Fibroblast of skin of right biceps (primary cell): Measurements from ENCODE around the gene ACRBP.

Experiments
- DNase-seq: peaks from one replicate; pipeline ENCODE4 v3.0.0-alpha.2; 2013

The ACRBP gene

GRCh38 chr12:6646276-6647082 is 753 bp downstream of the ACRBP start:
- DNase-seq, result no peak

GRCh38 chr12:6644903-6645302 is 2.3 kb downstream of the ACRBP start:
- no peak for DNase-seq

- no peak for DNase-seq
Measured at GRCh38 chr12:6644257-6644596, 3.0 kb downstream of the ACRBP start.

- no peak for DNase-seq
Measured at GRCh38 chr12:6643569-6644256, 3.5 kb downstream of the ACRBP start.

- DNase-seq, result no peak
Measured at GRCh38 chr12:6641131-6641530, 6.1 kb downstream of the ACRBP start.

GRCh38 chr12:6640497-6640896 is 6.7 kb downstream of the ACRBP start:
- no peak for DNase-seq

- no peak for DNase-seq
Measured at GRCh38 chr12:6639151-6639801, 8.0 kb downstream of the ACRBP start.

- DNase-seq, result no peak
Measured at GRCh38 chr12:6638305-6638704, 8.9 kb downstream of the ACRBP start.

- DNase-seq, result peak; percentile 59
Measured at GRCh38 chr12:6635856-6636531, 11.2 kb downstream of the ACRBP start, which contains the start of gene LPAR5. LPAR5 (minus strand) TSS chr12:6635959; CDS start chr12:6621248, 14,711 bp downstream.

- DNase-seq, result peak; percentile 52
Measured at GRCh38 chr12:6635375-6635855, 11.8 kb downstream of the ACRBP start.

GRCh38 chr12:6632026-6632983 is 14.9 kb downstream of the ACRBP start:
- DNase-seq, result peak; percentile 43

GRCh38 chr12:6631549-6631961 is 15.7 kb downstream of the ACRBP start:
- DNase-seq, result no peak

GRCh38 chr12:6630736-6631135 is 16.5 kb downstream of the ACRBP start:
- DNase-seq, result no peak

- no peak for DNase-seq
Measured at GRCh38 chr12:6627616-6628015, 19.6 kb downstream of the ACRBP start.

- DNase-seq, result no peak
Measured at GRCh38 chr12:6626654-6627283, 20.5 kb downstream of the ACRBP start.

- DNase-seq, result no peak
Measured at GRCh38 chr12:6620885-6621274, 26.4 kb downstream of the ACRBP start.

- DNase-seq, result peak; percentile 70
Measured at GRCh38 chr12:6620137-6620884, 26.9 kb downstream of the ACRBP start.

- DNase-seq, result no peak
Measured at GRCh38 chr12:6618483-6619225, 28.6 kb downstream of the ACRBP start.

GRCh38 chr12:6615802-6616201 is 31.4 kb downstream of the ACRBP start:
- DNase-seq, result no peak
